Stimulated activated CD4-positive, alpha-beta T cell treated with anti-CD3 and anti-CD28 coated beads, TNF-alpha, amount 100 ng/mL, for 48 hours (primary cell): ENCODE results near the gene ARL17A.
"Not testable (repeated sequence)": the region's sequence is repeated elsewhere in the genome, so short reads cannot be mapped to it uniquely, and the experiment has no call there.

Source experiments
- DNase-seq, 3 donors: peaks; one replicate each; pipeline ENCODE4 v3.0.0-alpha.2; 2020; ENCODE audit warnings: low read depth in 3 of 3

The ARL17A gene

GRCh38 chr17:46548607-46549006, 30.9 kb downstream of the ARL17A start:
- not testable (repeated sequence) for DNase-seq

GRCh38 chr17:46534716-46535115, 44.8 kb downstream of the ARL17A start:
- not testable (repeated sequence) for DNase-seq

GRCh38 chr17:46512168-46512567, 67.3 kb downstream of the ARL17A start, which contains the start of gene LRRC37A2:
Gene LRRC37A2, plus strand, starts transcription at chr17:46512468. Its CDS starts 245 bp downstream, at chr17:46512713.
- DNase-seq: not testable (repeated sequence)

GRCh38 chr17:46505896-46506295, 73.6 kb downstream of the ARL17A start:
- DNase-seq: not testable (repeated sequence)

- DNase-seq: not testable (repeated sequence)
These were observed 79.9 kb downstream of the ARL17A start for GRCh38 chr17:46499437-46500139.

GRCh38 chr17:46492021-46492420, 87.5 kb downstream of the ARL17A start:
- not testable (repeated sequence) for DNase-seq

GRCh38 chr17:46481310-46481709, 98.2 kb downstream of the ARL17A start:
- not testable (repeated sequence) for DNase-seq

- not testable (repeated sequence) for DNase-seq
These were observed 100.7 kb downstream of the ARL17A start for GRCh38 chr17:46478823-46479222.

GRCh38 chr17:46475583-46475982, 103.9 kb downstream of the ARL17A start:
- not testable (repeated sequence) for DNase-seq

GRCh38 chr17:46474489-46474888, 105.0 kb downstream of the ARL17A start:
- not testable (repeated sequence) for DNase-seq

- DNase-seq: not testable (repeated sequence)
These were observed 111.9 kb downstream of the ARL17A start for GRCh38 chr17:46467618-46468017.
